ENCODE measurements around the gene SLC6A1.
"Not testable (repeated sequence)": the region's sequence is repeated elsewhere in the genome, so short reads cannot be mapped to it uniquely, and the experiment has no call there.

Gene SLC6A1

GRCh38 chr3:11059799-11060115, 67.2 kb downstream of the SLC6A1 start:
- no peak for DNase-seq (ENCODE audit: low spot score)

- peak; percentile 73 for DNase-seq (ENCODE audit: low spot score)
Observed at GRCh38 chr3:11060500-11061251, 68.1 kb downstream of the SLC6A1 start.

GRCh38 chr3:11061268-11061871, 68.8 kb downstream of the SLC6A1 start:
- DNase-seq (ENCODE audit: low spot score) = not testable (repeated sequence)

- DNase-seq (ENCODE audit: low spot score) = no peak
Observed at GRCh38 chr3:11062704-11063103, 70.2 kb downstream of the SLC6A1 start.

- DNase-seq (ENCODE audit: low spot score) = no peak
Observed at GRCh38 chr3:11071096-11071755, 78.7 kb downstream of the SLC6A1 start.

- no peak for DNase-seq (ENCODE audit: low spot score)
Observed at GRCh38 chr3:11072631-11073030, 80.1 kb downstream of the SLC6A1 start.

GRCh38 chr3:11074011-11074410, 81.5 kb downstream of the SLC6A1 start:
- DNase-seq (ENCODE audit: low spot score) = no peak

GRCh38 chr3:11074451-11074850, 81.9 kb downstream of the SLC6A1 start:
- no peak for DNase-seq (ENCODE audit: low spot score)

- not testable (repeated sequence) for DNase-seq (ENCODE audit: low spot score)
Observed at GRCh38 chr3:11075122-11075521, 82.6 kb downstream of the SLC6A1 start.

GRCh38 chr3:11076711-11077110, 84.2 kb downstream of the SLC6A1 start:
- no peak for DNase-seq (ENCODE audit: low spot score)

- DNase-seq (ENCODE audit: low spot score) = no peak
Observed at GRCh38 chr3:11077466-11077865, 84.9 kb downstream of the SLC6A1 start.

GRCh38 chr3:11078826-11079515, 86.4 kb downstream of the SLC6A1 start:
- DNase-seq (ENCODE audit: low spot score) = no peak

GRCh38 chr3:11080492-11080891, 87.9 kb downstream of the SLC6A1 start:
- peak; percentile 75 for DNase-seq (ENCODE audit: low spot score)

- no peak for DNase-seq (ENCODE audit: low spot score)
Observed at GRCh38 chr3:11084098-11084497, 91.5 kb downstream of the SLC6A1 start.

GRCh38 chr3:11084677-11085076, 92.1 kb downstream of the SLC6A1 start:
- no peak for DNase-seq (ENCODE audit: low spot score)

GRCh38 chr3:11085093-11085840, 92.7 kb downstream of the SLC6A1 start:
- DNase-seq (ENCODE audit: low spot score) = no peak

GRCh38 chr3:11086856-11087255, 94.3 kb downstream of the SLC6A1 start:
- DNase-seq (ENCODE audit: low spot score) = no peak

GRCh38 chr3:11088066-11088465, 95.5 kb downstream of the SLC6A1 start:
- DNase-seq (ENCODE audit: low spot score) = no peak

GRCh38 chr3:11088831-11089230, 96.3 kb downstream of the SLC6A1 start:
- no peak for DNase-seq (ENCODE audit: low spot score)
